PFSK-1 (cell line): ENCODE results near the gene PCSK9.

Experiments
- POLR2AphosphoS5 ChIP-seq: IDR thresholded peaks from 2 replicates; pipeline ENCODE4 v1.6.1; 2012; ENCODE audit warnings: low read depth, mild to moderate bottlenecking, control low read depth, low read length, moderate library complexity
- REST ChIP-seq, 2 experiments: IDR thresholded peaks; 2 replicates each; pipeline versions ENCODE4 v1.6.1 to v1.8.0; 2011 to 2012; ENCODE audit warnings: low read depth in 2 of 2, low read length in 2 of 2, control low read depth in 1 of 2, inconsistent platforms in 1 of 2, mild to moderate bottlenecking in 1 of 2, moderate library complexity in 1 of 2; ENCODE audit not compliant: insufficient read depth in 1 of 2
- SIN3A ChIP-seq: IDR thresholded peaks from 2 replicates; pipeline ENCODE4 v1.6.1; 2012; ENCODE audit warnings: mild to moderate bottlenecking, low read length, moderate library complexity, borderline replicate concordance; ENCODE audit not compliant: insufficient read depth
- TAF1 ChIP-seq: IDR thresholded peaks from 2 replicates; pipeline ENCODE4 v1.6.1; 2012; ENCODE audit warnings: low read length, control low read depth, borderline replicate concordance; ENCODE audit not compliant: insufficient read depth

DNA sequence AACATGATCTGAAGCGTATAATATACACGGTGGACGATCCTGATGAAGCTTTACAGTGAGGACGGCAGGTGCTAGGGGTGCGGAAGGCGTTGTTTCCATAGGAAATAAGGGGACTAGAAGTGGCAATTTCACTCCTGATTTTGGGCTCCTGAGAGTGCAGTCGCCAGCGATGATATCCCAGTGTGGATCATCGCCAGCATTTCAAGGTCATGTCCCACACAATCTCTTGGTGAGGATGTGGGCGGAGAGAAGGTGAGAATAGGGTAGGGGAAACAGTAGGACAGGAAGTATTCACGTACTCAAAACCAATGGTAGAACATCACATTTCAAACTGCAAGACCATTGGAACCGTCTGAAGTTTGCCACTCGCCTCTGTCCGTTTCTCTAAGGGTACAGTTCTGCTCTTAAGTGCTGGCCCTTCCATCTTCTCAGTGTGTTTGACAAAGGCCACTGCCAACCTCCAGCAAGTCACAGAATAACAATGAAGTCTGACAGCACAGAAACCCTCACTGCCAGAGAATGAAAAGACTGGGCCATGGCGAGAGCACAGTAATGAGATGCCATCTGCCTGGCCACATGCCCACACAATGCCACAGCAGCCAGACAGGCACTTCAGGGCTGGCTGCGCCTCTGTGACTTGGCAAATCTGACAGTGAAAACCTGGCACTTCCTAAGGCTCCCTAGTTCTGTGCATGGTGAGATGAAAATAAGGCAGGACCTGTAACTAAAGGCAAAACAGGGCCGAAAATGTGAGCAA, 27.9 kb downstream of the PCSK9 start:
- TF ChIP-seq POLR2AphosphoS5: no peak
- TF ChIP-seq SIN3A: no peak
- TF ChIP-seq REST (IDR thresholded peaks at IDR 0.05; ENCODE audit: insufficient read depth in 1 of 2, low read depth in 2 of 2, low read length in 2 of 2): no peak
- no peak for TF ChIP-seq TAF1
